GM23338 (cell line): Measurements from ENCODE around the gene ZNF366. TPM values are rescaled to one million over a fixed set of nuclear protein-coding genes. Genes with fewer than 3 reads are reported as not detected.
A peak's percentile ranks its signal among the peaks of the same experiment; 100 is the strongest.

Experiments used
- ATAC-seq: fragments of 200-7000 bp; cut with Tn5 transposase; 3 replicates; pipeline ENCODE4 v1.9.1; 2020
- DNase-seq: peaks from one replicate; pipeline ENCODE4 v3.0.0-alpha.2; 2015; ENCODE audit warnings: low spot score
- H2AFZ ChIP-seq: fragments of 200-600 bp; sonication (generic); 2 replicates; pipeline ENCODE4 v1.8.0; 2016; ENCODE audit warnings: antibody characterized with exemption, mild to moderate bottlenecking, moderate library complexity
- H3F3A ChIP-seq: fragments of 200-600 bp; sonication (generic); replicated peaks from 2 replicates; pipeline ENCODE4 v1.8.0; 2017; ENCODE audit warnings: antibody characterized with exemption, mixed run types, low read depth
- H3K27ac ChIP-seq: fragments of 200-600 bp; sonication (generic); 2 replicates; pipeline ENCODE4 v1.6.1; 2016; ENCODE audit warnings: low read depth
- H3K27me3 ChIP-seq: fragments of 200-600 bp; sonication (generic); 2 replicates; pipeline ENCODE4 v1.8.0; 2016; ENCODE audit warnings: mild to moderate bottlenecking, mixed run types, moderate library complexity; ENCODE audit not compliant: insufficient read depth
- H3K36me3 ChIP-seq: fragments of 200-600 bp; sonication (generic); 2 replicates; pipeline ENCODE4 v1.8.0; 2016; ENCODE audit warnings: mild to moderate bottlenecking; ENCODE audit not compliant: insufficient read depth
- H3K4me1 ChIP-seq: fragments of 200-600 bp; sonication (generic); 2 replicates; pipeline ENCODE4 v1.8.0; 2016; ENCODE audit warnings: mild to moderate bottlenecking, moderate library complexity; ENCODE audit not compliant: insufficient read depth
- H3K4me2 ChIP-seq: fragments of 200-600 bp; sonication (generic); 2 replicates; pipeline ENCODE4 v1.7.1; 2017; ENCODE audit warnings: mixed run types
- H3K4me3 ChIP-seq: fragments of 200-600 bp; sonication (generic); 2 replicates; pipeline ENCODE4 v1.6.1; 2016; ENCODE audit warnings: mixed run types
- H3K79me2 ChIP-seq: fragments of 200-600 bp; sonication (generic); replicated peaks from 2 replicates; pipeline ENCODE4 v1.8.0; 2017; ENCODE audit warnings: mild to moderate bottlenecking; ENCODE audit not compliant: insufficient read depth
- H3K9me2 ChIP-seq: fragments of 200-600 bp; sonication (generic); 2 replicates; pipeline ENCODE4 v1.8.0; 2017; ENCODE audit not compliant: insufficient read depth
- H4K20me1 ChIP-seq: fragments of 200-600 bp; sonication (generic); replicated peaks from 2 replicates; pipeline ENCODE4 v1.8.0; 2017; ENCODE audit warnings: mild to moderate bottlenecking; ENCODE audit not compliant: insufficient read depth
- H3K27ac Mint-ChIP-seq: 2 replicates; pipeline ENCODE4 v1.8.0; 2020; ENCODE audit warnings: inconsistent platforms, mild to moderate bottlenecking, moderate library complexity, mixed read lengths
- H3K27me3 Mint-ChIP-seq: 3 replicates; pipeline ENCODE4 v1.8.0; 2022; ENCODE audit warnings: low read depth, mild to moderate bottlenecking, moderate library complexity, mixed read lengths, inconsistent platforms; ENCODE audit not compliant: insufficient read depth, poor library complexity
- H3K36me3 Mint-ChIP-seq: 3 replicates; pipeline ENCODE4 v1.8.0; 2021; ENCODE audit warnings: low read depth, mild to moderate bottlenecking, inconsistent platforms, moderate library complexity, mixed read lengths
- H3K4me1 Mint-ChIP-seq: 3 replicates; pipeline ENCODE4 v1.8.0; 2020; ENCODE audit warnings: mild to moderate bottlenecking, inconsistent platforms, mixed read lengths
- H3K4me3 Mint-ChIP-seq: 3 replicates; pipeline ENCODE4 v1.8.0; 2021; ENCODE audit warnings: moderate library complexity, mild to moderate bottlenecking, inconsistent platforms, mixed read lengths
- H3K9me3 Mint-ChIP-seq: 3 replicates; pipeline ENCODE4 v1.8.0; 2020; ENCODE audit warnings: moderate library complexity, mild to moderate bottlenecking, inconsistent platforms, mixed read lengths
- POLR2AphosphoS5 ChIP-seq: IDR thresholded peaks from 2 replicates; pipeline ENCODE4 v1.6.1; 2016; ENCODE audit warnings: antibody characterized with exemption, low read depth
- polyA plus RNA-seq: library from polyadenylated mRNA; unstranded; fragments of >200 nt; fragmentation: Nextera tagmentation; extraction: Ambion mirVana; gene quantifications from 2 replicates; pipeline ENCODE4 v1.2.1, GENCODE V29; 2016
- total RNA-seq: library from RNA; depleted of rRNA; stranded (reverse); fragments of >200 nt; shearing (Covaris generic); gene quantifications from 2 replicates; pipeline ENCODE4 v1.2.3, GENCODE V29; 2014
- TF ChIP-seq, protein P1 (sequence below): IDR thresholded peaks from 2 replicates; pipeline ENCODE4 v1.6.1; 2016; ENCODE audit warnings: antibody characterized with exemption
- TF ChIP-seq, protein P2 (sequence below): fragments of 250-450 bp; sonication (Bioruptor Pico); IDR thresholded peaks from 2 replicates; pipeline ENCODE4 v1.5.0; 2020; ENCODE audit warnings: mild to moderate bottlenecking, moderate library complexity
- TF ChIP-seq, protein P3 (sequence below), 2 experiments: fragments of 200-600 bp in 1 of 2; sonication (generic) in 1 of 2; conservative IDR thresholded peaks; 2 replicates each; pipeline versions ENCODE4 v1.5.1 to v1.6.1; 2016 to 2017; ENCODE audit warnings: antibody characterized with exemption in 2 of 2, low read depth in 2 of 2, mild to moderate bottlenecking in 2 of 2, moderate library complexity in 1 of 2

ZNF366 gene
- total and polyA plus RNA-seq, 2 experiments from 2014 or later, result not detected

DNA sequence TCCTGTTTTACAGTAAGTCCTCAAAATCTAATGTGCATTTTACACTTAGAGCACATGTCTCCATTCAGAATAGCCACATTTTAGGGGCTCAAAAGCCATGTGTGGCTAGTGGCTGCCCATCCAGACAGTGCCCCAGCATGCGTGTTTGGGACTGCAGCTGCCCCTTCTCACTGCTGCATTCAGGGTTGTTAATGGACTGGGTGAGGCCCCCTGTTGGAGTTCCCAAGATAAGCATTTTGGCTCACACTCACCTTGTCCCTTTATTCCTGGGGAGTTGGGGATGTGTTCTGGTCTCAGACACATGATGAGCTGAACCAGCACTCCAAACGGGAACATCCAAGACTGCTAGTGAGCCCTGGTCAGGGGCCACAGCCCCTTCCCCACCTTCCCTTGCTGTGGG, 22.2 kb upstream of the ZNF366 start:
- H3K4me3 Mint-ChIP-seq, result no peak overlapping the region
- H3K36me3 ChIP-seq, result no peaks in the 10 kb centered on the region
- TF ChIP-seq, protein P1, sequence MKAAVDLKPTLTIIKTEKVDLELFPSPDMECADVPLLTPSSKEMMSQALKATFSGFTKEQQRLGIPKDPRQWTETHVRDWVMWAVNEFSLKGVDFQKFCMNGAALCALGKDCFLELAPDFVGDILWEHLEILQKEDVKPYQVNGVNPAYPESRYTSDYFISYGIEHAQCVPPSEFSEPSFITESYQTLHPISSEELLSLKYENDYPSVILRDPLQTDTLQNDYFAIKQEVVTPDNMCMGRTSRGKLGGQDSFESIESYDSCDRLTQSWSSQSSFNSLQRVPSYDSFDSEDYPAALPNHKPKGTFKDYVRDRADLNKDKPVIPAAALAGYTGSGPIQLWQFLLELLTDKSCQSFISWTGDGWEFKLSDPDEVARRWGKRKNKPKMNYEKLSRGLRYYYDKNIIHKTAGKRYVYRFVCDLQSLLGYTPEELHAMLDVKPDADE, result no peak
- TF ChIP-seq, protein P2, sequence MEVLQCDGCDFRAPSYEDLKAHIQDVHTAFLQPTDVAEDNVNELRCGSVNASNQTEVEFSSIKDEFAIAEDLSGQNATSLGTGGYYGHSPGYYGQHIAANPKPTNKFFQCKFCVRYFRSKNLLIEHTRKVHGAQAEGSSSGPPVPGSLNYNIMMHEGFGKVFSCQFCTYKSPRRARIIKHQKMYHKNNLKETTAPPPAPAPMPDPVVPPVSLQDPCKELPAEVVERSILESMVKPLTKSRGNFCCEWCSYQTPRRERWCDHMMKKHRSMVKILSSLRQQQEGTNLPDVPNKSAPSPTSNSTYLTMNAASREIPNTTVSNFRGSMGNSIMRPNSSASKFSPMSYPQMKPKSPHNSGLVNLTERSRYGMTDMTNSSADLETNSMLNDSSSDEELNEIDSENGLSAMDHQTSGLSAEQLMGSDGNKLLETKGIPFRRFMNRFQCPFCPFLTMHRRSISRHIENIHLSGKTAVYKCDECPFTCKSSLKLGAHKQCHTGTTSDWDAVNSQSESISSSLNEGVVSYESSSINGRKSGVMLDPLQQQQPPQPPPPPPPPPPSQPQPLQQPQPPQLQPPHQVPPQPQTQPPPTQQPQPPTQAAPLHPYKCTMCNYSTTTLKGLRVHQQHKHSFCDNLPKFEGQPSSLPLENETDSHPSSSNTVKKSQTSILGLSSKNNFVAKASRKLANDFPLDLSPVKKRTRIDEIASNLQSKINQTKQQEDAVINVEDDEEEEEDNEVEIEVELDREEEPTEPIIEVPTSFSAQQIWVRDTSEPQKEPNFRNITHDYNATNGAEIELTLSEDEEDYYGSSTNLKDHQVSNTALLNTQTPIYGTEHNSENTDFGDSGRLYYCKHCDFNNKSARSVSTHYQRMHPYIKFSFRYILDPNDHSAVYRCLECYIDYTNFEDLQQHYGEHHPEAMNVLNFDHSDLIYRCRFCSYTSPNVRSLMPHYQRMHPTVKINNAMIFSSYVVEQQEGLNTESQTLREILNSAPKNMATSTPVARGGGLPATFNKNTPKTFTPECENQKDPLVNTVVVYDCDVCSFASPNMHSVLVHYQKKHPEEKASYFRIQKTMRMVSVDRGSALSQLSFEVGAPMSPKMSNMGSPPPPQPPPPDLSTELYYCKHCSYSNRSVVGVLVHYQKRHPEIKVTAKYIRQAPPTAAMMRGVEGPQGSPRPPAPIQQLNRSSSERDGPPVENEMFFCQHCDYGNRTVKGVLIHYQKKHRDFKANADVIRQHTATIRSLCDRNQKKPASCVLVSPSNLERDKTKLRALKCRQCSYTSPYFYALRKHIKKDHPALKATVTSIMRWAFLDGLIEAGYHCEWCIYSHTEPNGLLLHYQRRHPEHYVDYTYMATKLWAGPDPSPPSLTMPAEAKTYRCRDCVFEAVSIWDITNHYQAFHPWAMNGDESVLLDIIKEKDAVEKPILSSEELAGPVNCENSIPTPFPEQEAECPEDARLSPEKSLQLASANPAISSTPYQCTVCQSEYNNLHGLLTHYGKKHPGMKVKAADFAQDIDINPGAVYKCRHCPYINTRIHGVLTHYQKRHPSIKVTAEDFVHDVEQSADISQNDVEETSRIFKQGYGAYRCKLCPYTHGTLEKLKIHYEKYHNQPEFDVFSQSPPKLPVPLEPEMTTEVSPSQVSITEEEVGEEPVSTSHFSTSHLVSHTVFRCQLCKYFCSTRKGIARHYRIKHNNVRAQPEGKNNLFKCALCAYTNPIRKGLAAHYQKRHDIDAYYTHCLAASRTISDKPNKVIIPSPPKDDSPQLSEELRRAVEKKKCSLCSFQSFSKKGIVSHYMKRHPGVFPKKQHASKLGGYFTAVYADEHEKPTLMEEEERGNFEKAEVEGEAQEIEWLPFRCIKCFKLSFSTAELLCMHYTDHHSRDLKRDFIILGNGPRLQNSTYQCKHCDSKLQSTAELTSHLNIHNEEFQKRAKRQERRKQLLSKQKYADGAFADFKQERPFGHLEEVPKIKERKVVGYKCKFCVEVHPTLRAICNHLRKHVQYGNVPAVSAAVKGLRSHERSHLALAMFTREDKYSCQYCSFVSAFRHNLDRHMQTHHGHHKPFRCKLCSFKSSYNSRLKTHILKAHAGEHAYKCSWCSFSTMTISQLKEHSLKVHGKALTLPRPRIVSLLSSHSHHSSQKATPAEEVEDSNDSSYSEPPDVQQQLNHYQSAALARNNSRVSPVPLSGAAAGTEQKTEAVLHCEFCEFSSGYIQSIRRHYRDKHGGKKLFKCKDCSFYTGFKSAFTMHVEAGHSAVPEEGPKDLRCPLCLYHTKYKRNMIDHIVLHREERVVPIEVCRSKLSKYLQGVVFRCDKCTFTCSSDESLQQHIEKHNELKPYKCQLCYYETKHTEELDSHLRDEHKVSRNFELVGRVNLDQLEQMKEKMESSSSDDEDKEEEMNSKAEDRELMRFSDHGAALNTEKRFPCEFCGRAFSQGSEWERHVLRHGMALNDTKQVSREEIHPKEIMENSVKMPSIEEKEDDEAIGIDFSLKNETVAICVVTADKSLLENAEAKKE (CRISPR knock-in tag), result no peak
- TF ChIP-seq, protein P3, sequence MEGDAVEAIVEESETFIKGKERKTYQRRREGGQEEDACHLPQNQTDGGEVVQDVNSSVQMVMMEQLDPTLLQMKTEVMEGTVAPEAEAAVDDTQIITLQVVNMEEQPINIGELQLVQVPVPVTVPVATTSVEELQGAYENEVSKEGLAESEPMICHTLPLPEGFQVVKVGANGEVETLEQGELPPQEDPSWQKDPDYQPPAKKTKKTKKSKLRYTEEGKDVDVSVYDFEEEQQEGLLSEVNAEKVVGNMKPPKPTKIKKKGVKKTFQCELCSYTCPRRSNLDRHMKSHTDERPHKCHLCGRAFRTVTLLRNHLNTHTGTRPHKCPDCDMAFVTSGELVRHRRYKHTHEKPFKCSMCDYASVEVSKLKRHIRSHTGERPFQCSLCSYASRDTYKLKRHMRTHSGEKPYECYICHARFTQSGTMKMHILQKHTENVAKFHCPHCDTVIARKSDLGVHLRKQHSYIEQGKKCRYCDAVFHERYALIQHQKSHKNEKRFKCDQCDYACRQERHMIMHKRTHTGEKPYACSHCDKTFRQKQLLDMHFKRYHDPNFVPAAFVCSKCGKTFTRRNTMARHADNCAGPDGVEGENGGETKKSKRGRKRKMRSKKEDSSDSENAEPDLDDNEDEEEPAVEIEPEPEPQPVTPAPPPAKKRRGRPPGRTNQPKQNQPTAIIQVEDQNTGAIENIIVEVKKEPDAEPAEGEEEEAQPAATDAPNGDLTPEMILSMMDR (conservative IDR thresholded peaks at IDR 0.05; ENCODE audit: low read depth in 2 of 2), result peak in 1 of 2 experiments; percentile 27; a peak in 1 of 4 replicates
- no peak for TF ChIP-seq POLR2AphosphoS5
- H3K4me1 Mint-ChIP-seq, result peaks cover 4% of the 10 kb centered on the region
- H3K27me3 ChIP-seq, result no peaks in the 10 kb centered on the region
- no peaks in the 10 kb centered on the region for H3K36me3 Mint-ChIP-seq
- no peaks in the 10 kb centered on the region for H3K9me3 Mint-ChIP-seq
- H4K20me1 ChIP-seq, result no peaks in the 10 kb centered on the region
- no peak overlapping the region for H3K4me3 ChIP-seq
- H3K9me2 ChIP-seq, result no peaks in the 10 kb centered on the region
- DNase-seq (peak; percentile 20), ATAC-seq (peak; percentile 63)
- H3K27ac ChIP-seq, result no peak overlapping the region
- peak overlapping the region; percentile 80 for H2AFZ ChIP-seq
- H3K27me3 Mint-ChIP-seq, result no peaks in the 10 kb centered on the region
- no peaks in the 10 kb centered on the region for H3F3A ChIP-seq
- no peak overlapping the region for H3K27ac Mint-ChIP-seq
- no peak overlapping the region for H3K4me2 ChIP-seq
- no peaks in the 10 kb centered on the region for H3K79me2 ChIP-seq
- no peaks in the 10 kb centered on the region for H3K4me1 ChIP-seq
